PC-9 (cell line): ENCODE measurements around the gene PLET1. TPM values are rescaled to one million over a fixed set of nuclear protein-coding genes. Genes with fewer than 3 reads are reported as not detected.

Experiments
- BruUV-seq: library from RNA; stranded (reverse); fragments of 400-500 nt; replicated peaks from 2 replicates; lab custom pipeline; 2021; lab: Mats Ljungman, UMichigan
- CTCF ChIA-PET: fragments of 300-600 bp; sonication (Branson Sonifier 250); formaldehyde crosslinking; loops from one replicate; lab custom pipeline; 2022; ENCODE audit warnings: antibody characterized with exemption; lab: Charles Lee
- POLR2A ChIA-PET: fragments of 300-600 bp; sonication (Branson Sonifier 250); formaldehyde crosslinking; loops from one replicate; lab custom pipeline; 2022; ENCODE audit warnings: antibody characterized with exemption; ENCODE audit not compliant: unreplicated experiment; lab: Charles Lee
- DNase-seq, 2 experiments: peaks; one replicate each; pipeline versions ENCODE4 v3.0.0 to v3.0.0-alpha.2; 2015 to 2022; ENCODE audit warnings: mixed read lengths in 1 of 2
- H2AFZ ChIP-seq: fragments of 200-600 bp; sonication (generic); 2 replicates; pipeline ENCODE4 v1.8.1; 2017; ENCODE audit warnings: antibody characterized with exemption
- H3F3A ChIP-seq: fragments of 200-600 bp; sonication (generic); 2 replicates; pipeline ENCODE4 v1.8.1; 2017; ENCODE audit warnings: antibody characterized with exemption, mild to moderate bottlenecking, low read depth; ENCODE audit not compliant: insufficient read depth
- H3K27ac ChIP-seq: fragments of 200-600 bp; sonication (generic); 2 replicates; pipeline ENCODE4 v1.6.1; 2016; ENCODE audit warnings: mixed run types
- H3K27me3 ChIP-seq: fragments of 200-600 bp; sonication (generic); 2 replicates; pipeline ENCODE4 v1.6.1; 2016; ENCODE audit warnings: low read depth, mixed run types; ENCODE audit not compliant: insufficient read depth
- H3K36me3 ChIP-seq: fragments of 200-600 bp; sonication (generic); 2 replicates; pipeline ENCODE4 v1.6.1; 2016; ENCODE audit warnings: low read depth, mixed run types
- H3K4me1 ChIP-seq: fragments of 200-600 bp; sonication (generic); replicated peaks from 2 replicates; pipeline ENCODE4 v1.6.1; 2016; ENCODE audit warnings: mixed run types; ENCODE audit not compliant: insufficient read depth
- H3K4me2 ChIP-seq: fragments of 200-600 bp; sonication (generic); 2 replicates; pipeline ENCODE4 v1.6.1; 2017; ENCODE audit warnings: mixed run types
- H3K4me3 ChIP-seq: fragments of 200-600 bp; sonication (generic); 2 replicates; pipeline ENCODE4 v1.6.1; 2016; ENCODE audit warnings: mixed run types
- H3K79me2 ChIP-seq: fragments of 200-600 bp; sonication (generic); 2 replicates; pipeline ENCODE4 v1.6.1; 2017; ENCODE audit warnings: low read depth, mixed run types
- H3K9me2 ChIP-seq: fragments of 200-600 bp; sonication (generic); 2 replicates; pipeline ENCODE4 v1.8.1; 2017; ENCODE audit warnings: mild to moderate bottlenecking; ENCODE audit not compliant: insufficient read depth
- H3K9me3 ChIP-seq: fragments of 200-600 bp; sonication (generic); 2 replicates; pipeline ENCODE4 v1.8.1; 2016; ENCODE audit warnings: low read depth; ENCODE audit not compliant: insufficient read depth
- H4K20me1 ChIP-seq: fragments of 200-600 bp; sonication (generic); 2 replicates; pipeline ENCODE4 v1.8.1; 2017; ENCODE audit not compliant: insufficient read depth
- CTCF ChIP-seq: fragments of 200-600 bp; sonication (generic); conservative IDR thresholded peaks from 2 replicates; pipeline ENCODE4 v1.6.1; 2017; ENCODE audit warnings: mixed run types, antibody characterized with exemption, mild to moderate bottlenecking, moderate library complexity
- EZH2 ChIP-seq: fragments of 200-600 bp; sonication (generic); IDR thresholded peaks from 2 replicates; pipeline ENCODE4 v1.8.0; 2017; ENCODE audit warnings: antibody characterized with exemption, low read depth
- intact Hi-C: fragments of 100-400 bp; cut with micrococcal nuclease; formaldehyde crosslinking; loops from one replicate; pipeline ENCODE4 v1.10.0; 2022; ENCODE audit not compliant: unreplicated experiment
- total RNA-seq: library from RNA; stranded (reverse); gene quantifications from 2 replicates; pipeline ENCODE4 v1.2.3, GENCODE V29; 2021

The PLET1 gene
- total RNA-seq, 1 experiment from 2014 or later, result not detected

DNA sequence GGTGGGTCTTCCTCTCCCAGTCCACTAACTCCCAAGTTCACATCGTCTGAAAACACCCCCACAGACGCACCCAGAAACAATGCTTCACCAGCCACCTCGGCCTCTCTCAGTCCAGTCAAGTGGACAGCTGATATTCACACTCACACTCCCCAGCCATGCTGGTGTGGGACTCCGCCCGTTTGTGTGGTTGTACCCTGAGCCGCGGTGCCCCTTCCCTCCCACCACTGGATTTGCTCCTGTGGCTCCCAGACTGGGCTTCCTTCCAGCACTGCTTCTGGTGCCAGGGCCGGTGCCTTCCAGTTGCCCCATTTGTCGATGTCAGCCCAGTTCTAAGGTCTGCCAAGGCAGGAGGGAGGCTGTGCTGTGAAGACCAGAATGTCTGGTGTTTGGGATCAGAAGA is 37.9 kb upstream of the PLET1 start:
- Histone ChIP-seq H3K4me3 (no peak overlapping the region), H3F3A (peaks cover 1% of the 10 kb centered on the region; the same call in 1 of the 2 replicates), H3K4me2 (no peak overlapping the region), H3K36me3 (no peaks in the 10 kb centered on the region), H3K27ac (no peak overlapping the region), H3K79me2 (no peaks in the 10 kb centered on the region), H3K9me3 (no peaks in the 10 kb centered on the region), H3K27me3 (no peaks in the 10 kb centered on the region), H4K20me1 (no peaks in the 10 kb centered on the region), H3K9me2 (0 out of 2 replicates have a peak, but pooled peaks cover 2% of the 10 kb centered on the region), H3K4me1 (peaks cover 21% of the 10 kb centered on the region), H2AFZ (no peak overlapping the region)
- no TSS peak for BruUV-seq
- TF ChIP-seq CTCF (no peak), EZH2 (no peak)
- POLR2A ChIA-PET, result no interaction called here
- intact Hi-C loops, result loop anchor here (10.0 kb wide), 1 partner anchor 256 kb away; no protein-coding TSS in a partner anchor
- CTCF ChIA-PET, result no interaction called here
- no peak for DNase-seq

GRCh38 chr11:112297248-112297866 is 36.7 kb upstream of the PLET1 start:
- Histone ChIP-seq H3K36me3 (no peaks in the 10 kb centered on the region), H3K9me2 (0 out of 2 replicates have a peak, but pooled peaks cover 3% of the 10 kb centered on the region), H4K20me1 (no peaks in the 10 kb centered on the region), H3K79me2 (no peaks in the 10 kb centered on the region), H3K9me3 (no peaks in the 10 kb centered on the region), H3K4me2 (no peak overlapping the region), H3K4me3 (no peak overlapping the region), H2AFZ (no peak overlapping the region), H3K4me1 (peaks cover 25% of the 10 kb centered on the region), H3F3A (peaks cover 13% of the 10 kb centered on the region), H3K27me3 (no peaks in the 10 kb centered on the region), H3K27ac (no peak overlapping the region)
- ChIA-PET POLR2A (no interaction called here), CTCF (no interaction called here)
- intact Hi-C loops, result loop anchor here (10.0 kb wide), 1 partner anchor 257 kb away; no protein-coding TSS in a partner anchor
- DNase-seq, result no peak
- BruUV-seq, result no TSS peak
- TF ChIP-seq CTCF (no peak), EZH2 (no peak)

DNA sequence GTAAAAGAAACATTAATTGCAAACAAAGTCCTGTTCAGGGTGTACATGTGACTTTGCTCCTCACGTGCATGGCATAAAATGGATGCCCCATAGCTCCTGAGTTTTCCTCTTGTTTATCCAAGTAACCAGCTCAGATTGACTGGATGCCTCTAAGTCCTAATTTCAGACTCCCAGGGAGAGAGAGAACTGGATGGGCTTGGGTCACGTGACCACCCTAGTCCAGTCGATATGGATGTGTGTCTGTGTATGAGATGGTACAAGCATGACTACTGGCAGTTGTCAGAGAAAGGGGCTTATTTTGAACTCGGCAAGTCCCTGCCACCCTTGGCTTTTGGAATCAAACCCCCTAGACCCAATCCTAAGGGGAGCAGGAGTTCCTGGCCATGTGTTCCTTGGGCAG is 35.4 kb upstream of the PLET1 start:
- BruUV-seq, result no TSS peak
- CTCF ChIA-PET, result no interaction called here
- intact Hi-C loops, result loop anchor here (10.0 kb wide), 1 partner anchor 259 kb away; no protein-coding TSS in a partner anchor

More for the DNA sequence above, 35.4 kb upstream of the PLET1 start:
- no peaks in the 10 kb centered on the region for H4K20me1 ChIP-seq
- no peak overlapping the region for H2AFZ ChIP-seq
- no peaks in the 10 kb centered on the region for H3K36me3 ChIP-seq
- POLR2A ChIA-PET, result no interaction called here
- DNase-seq, result no peak
- H3K79me2 ChIP-seq, result no peaks in the 10 kb centered on the region
- H3K9me3 ChIP-seq, result no peaks in the 10 kb centered on the region
- 0 out of 2 replicates have a peak, but pooled peaks cover 3% of the 10 kb centered on the region for H3K9me2 ChIP-seq
- H3K4me3 ChIP-seq, result no peak overlapping the region
- TF ChIP-seq CTCF (no peak), EZH2 (no peak)
- no peak overlapping the region for H3K4me2 ChIP-seq
- peaks cover 19% of the 10 kb centered on the region for H3K4me1 ChIP-seq
- H3K27ac ChIP-seq, result no peak overlapping the region
- no peaks in the 10 kb centered on the region for H3K27me3 ChIP-seq
- peaks cover 14% of the 10 kb centered on the region for H3F3A ChIP-seq
